GM23338 (cell line): Measurements from ENCODE around the gene DNAJC6. TPM values are rescaled to one million over a fixed set of nuclear protein-coding genes. Genes with fewer than 3 reads are reported as not detected.

ENCODE experiments used
- ATAC-seq: fragments of 200-7000 bp; cut with Tn5 transposase; 3 replicates; pipeline ENCODE4 v1.9.1; 2020
- DNase-seq: peaks from one replicate; pipeline ENCODE4 v3.0.0-alpha.2; 2015; ENCODE audit warnings: low spot score
- H2AFZ ChIP-seq: fragments of 200-600 bp; sonication (generic); 2 replicates; pipeline ENCODE4 v1.8.0; 2016; ENCODE audit warnings: antibody characterized with exemption, mild to moderate bottlenecking, moderate library complexity
- H3F3A ChIP-seq: fragments of 200-600 bp; sonication (generic); replicated peaks from 2 replicates; pipeline ENCODE4 v1.8.0; 2017; ENCODE audit warnings: antibody characterized with exemption, mixed run types, low read depth
- H3K27ac ChIP-seq: fragments of 200-600 bp; sonication (generic); 2 replicates; pipeline ENCODE4 v1.6.1; 2016; ENCODE audit warnings: low read depth
- H3K27me3 ChIP-seq: fragments of 200-600 bp; sonication (generic); 2 replicates; pipeline ENCODE4 v1.8.0; 2016; ENCODE audit warnings: mild to moderate bottlenecking, mixed run types, moderate library complexity; ENCODE audit not compliant: insufficient read depth
- H3K36me3 ChIP-seq: fragments of 200-600 bp; sonication (generic); 2 replicates; pipeline ENCODE4 v1.8.0; 2016; ENCODE audit warnings: mild to moderate bottlenecking; ENCODE audit not compliant: insufficient read depth
- H3K4me1 ChIP-seq: fragments of 200-600 bp; sonication (generic); 2 replicates; pipeline ENCODE4 v1.8.0; 2016; ENCODE audit warnings: mild to moderate bottlenecking, moderate library complexity; ENCODE audit not compliant: insufficient read depth
- H3K4me2 ChIP-seq: fragments of 200-600 bp; sonication (generic); 2 replicates; pipeline ENCODE4 v1.7.1; 2017; ENCODE audit warnings: mixed run types
- H3K4me3 ChIP-seq: fragments of 200-600 bp; sonication (generic); 2 replicates; pipeline ENCODE4 v1.6.1; 2016; ENCODE audit warnings: mixed run types
- H3K79me2 ChIP-seq: fragments of 200-600 bp; sonication (generic); replicated peaks from 2 replicates; pipeline ENCODE4 v1.8.0; 2017; ENCODE audit warnings: mild to moderate bottlenecking; ENCODE audit not compliant: insufficient read depth
- H3K9me2 ChIP-seq: fragments of 200-600 bp; sonication (generic); 2 replicates; pipeline ENCODE4 v1.8.0; 2017; ENCODE audit not compliant: insufficient read depth
- H4K20me1 ChIP-seq: fragments of 200-600 bp; sonication (generic); replicated peaks from 2 replicates; pipeline ENCODE4 v1.8.0; 2017; ENCODE audit warnings: mild to moderate bottlenecking; ENCODE audit not compliant: insufficient read depth
- H3K27ac Mint-ChIP-seq: 2 replicates; pipeline ENCODE4 v1.8.0; 2020; ENCODE audit warnings: inconsistent platforms, mild to moderate bottlenecking, moderate library complexity, mixed read lengths
- H3K27me3 Mint-ChIP-seq: 3 replicates; pipeline ENCODE4 v1.8.0; 2022; ENCODE audit warnings: low read depth, mild to moderate bottlenecking, moderate library complexity, mixed read lengths, inconsistent platforms; ENCODE audit not compliant: insufficient read depth, poor library complexity
- H3K36me3 Mint-ChIP-seq: 3 replicates; pipeline ENCODE4 v1.8.0; 2021; ENCODE audit warnings: low read depth, mild to moderate bottlenecking, inconsistent platforms, moderate library complexity, mixed read lengths
- H3K4me1 Mint-ChIP-seq: 3 replicates; pipeline ENCODE4 v1.8.0; 2020; ENCODE audit warnings: mild to moderate bottlenecking, inconsistent platforms, mixed read lengths
- H3K4me3 Mint-ChIP-seq: 3 replicates; pipeline ENCODE4 v1.8.0; 2021; ENCODE audit warnings: moderate library complexity, mild to moderate bottlenecking, inconsistent platforms, mixed read lengths
- H3K9me3 Mint-ChIP-seq: 3 replicates; pipeline ENCODE4 v1.8.0; 2020; ENCODE audit warnings: moderate library complexity, mild to moderate bottlenecking, inconsistent platforms, mixed read lengths
- CREB1 ChIP-seq: fragments of 250-450 bp; sonication (Bioruptor Pico); IDR thresholded peaks from 2 replicates; pipeline ENCODE4 v1.5.0; 2020; ENCODE audit warnings: low read depth, mild to moderate bottlenecking, moderate library complexity
- CTCF ChIP-seq, 2 experiments: fragments of 200-600 bp in 1 of 2; sonication (generic) in 1 of 2; conservative IDR thresholded peaks; 2 replicates each; pipeline versions ENCODE4 v1.5.1 to v1.6.1; 2016 to 2017; ENCODE audit warnings: antibody characterized with exemption in 2 of 2, low read depth in 2 of 2, mild to moderate bottlenecking in 2 of 2, moderate library complexity in 1 of 2
- EZH2 ChIP-seq: fragments of 200-600 bp; sonication (generic); IDR thresholded peaks from one replicate; pipeline ENCODE4 v1.8.0; 2017; ENCODE audit warnings: antibody characterized with exemption, mild to moderate bottlenecking, low read depth; ENCODE audit not compliant: unreplicated experiment
- EZH2phosphoT487 ChIP-seq: fragments of 200-600 bp; sonication (generic); IDR thresholded peaks from one replicate; pipeline ENCODE4 v1.8.1; 2018; ENCODE audit warnings: antibody characterized with exemption; ENCODE audit not compliant: unreplicated experiment
- JUNB ChIP-seq: IDR thresholded peaks from one replicate; pipeline ENCODE4 v1.6.1; 2016; ENCODE audit warnings: antibody characterized with exemption; ENCODE audit not compliant: unreplicated experiment
- NANOG ChIP-seq: IDR thresholded peaks from 2 replicates; pipeline ENCODE4 v1.6.1; 2016; ENCODE audit warnings: antibody characterized with exemption, borderline replicate concordance
- POLR2AphosphoS5 ChIP-seq: IDR thresholded peaks from 2 replicates; pipeline ENCODE4 v1.6.1; 2016; ENCODE audit warnings: antibody characterized with exemption, low read depth
- STAT1 ChIP-seq: IDR thresholded peaks from one replicate; pipeline ENCODE4 v1.6.1; 2016; ENCODE audit warnings: antibody characterized with exemption; ENCODE audit not compliant: unreplicated experiment
- ZNF114 ChIP-seq: fragments of 250-450 bp; sonication (Bioruptor Pico); IDR thresholded peaks from 2 replicates; pipeline ENCODE4 v1.5.0; 2020; ENCODE audit warnings: mild to moderate bottlenecking, moderate library complexity
- ZNF331 ChIP-seq: fragments of 250-450 bp; sonication (Bioruptor Pico); IDR thresholded peaks from 2 replicates; pipeline ENCODE4 v1.5.0; 2020; ENCODE audit warnings: low read depth, mild to moderate bottlenecking, moderate library complexity
- polyA plus RNA-seq: library from polyadenylated mRNA; unstranded; fragments of >200 nt; fragmentation: Nextera tagmentation; extraction: Ambion mirVana; gene quantifications from 2 replicates; pipeline ENCODE4 v1.2.1, GENCODE V29; 2016
- total RNA-seq: library from RNA; depleted of rRNA; stranded (reverse); fragments of >200 nt; shearing (Covaris generic); gene quantifications from 2 replicates; pipeline ENCODE4 v1.2.3, GENCODE V29; 2014
- TF ChIP-seq, protein P1 (sequence below): fragments of 250-450 bp; sonication (Bioruptor Pico); IDR thresholded peaks from 2 replicates; pipeline ENCODE4 v1.5.0; 2020; ENCODE audit warnings: mild to moderate bottlenecking, moderate library complexity
- TF ChIP-seq, protein P2 (sequence below): IDR thresholded peaks from 2 replicates; pipeline ENCODE4 v1.6.1; 2016; ENCODE audit warnings: antibody characterized with exemption
- TF ChIP-seq, protein P3 (sequence below): IDR thresholded peaks from one replicate; pipeline ENCODE4 v1.6.1; 2018; ENCODE audit warnings: antibody characterized with exemption; ENCODE audit not compliant: unreplicated experiment

Gene DNAJC6
- total and polyA plus RNA-seq, 2 experiments from 2014 or later = 2.4 to 7.4 TPM

- H3K36me3 ChIP-seq = no peaks in the 10 kb centered on the region
- no peaks in the 10 kb centered on the region for H3K9me3 Mint-ChIP-seq
- H2AFZ ChIP-seq = no peak overlapping the region
- no peak for TF ChIP-seq STAT1
- no peak for TF ChIP-seq CTCF (conservative IDR thresholded peaks at IDR 0.05; ENCODE audit: low read depth in 2 of 2)
- TF ChIP-seq JUNB = no peak
- no peak for TF ChIP-seq NANOG
- TF ChIP-seq, protein P1, sequence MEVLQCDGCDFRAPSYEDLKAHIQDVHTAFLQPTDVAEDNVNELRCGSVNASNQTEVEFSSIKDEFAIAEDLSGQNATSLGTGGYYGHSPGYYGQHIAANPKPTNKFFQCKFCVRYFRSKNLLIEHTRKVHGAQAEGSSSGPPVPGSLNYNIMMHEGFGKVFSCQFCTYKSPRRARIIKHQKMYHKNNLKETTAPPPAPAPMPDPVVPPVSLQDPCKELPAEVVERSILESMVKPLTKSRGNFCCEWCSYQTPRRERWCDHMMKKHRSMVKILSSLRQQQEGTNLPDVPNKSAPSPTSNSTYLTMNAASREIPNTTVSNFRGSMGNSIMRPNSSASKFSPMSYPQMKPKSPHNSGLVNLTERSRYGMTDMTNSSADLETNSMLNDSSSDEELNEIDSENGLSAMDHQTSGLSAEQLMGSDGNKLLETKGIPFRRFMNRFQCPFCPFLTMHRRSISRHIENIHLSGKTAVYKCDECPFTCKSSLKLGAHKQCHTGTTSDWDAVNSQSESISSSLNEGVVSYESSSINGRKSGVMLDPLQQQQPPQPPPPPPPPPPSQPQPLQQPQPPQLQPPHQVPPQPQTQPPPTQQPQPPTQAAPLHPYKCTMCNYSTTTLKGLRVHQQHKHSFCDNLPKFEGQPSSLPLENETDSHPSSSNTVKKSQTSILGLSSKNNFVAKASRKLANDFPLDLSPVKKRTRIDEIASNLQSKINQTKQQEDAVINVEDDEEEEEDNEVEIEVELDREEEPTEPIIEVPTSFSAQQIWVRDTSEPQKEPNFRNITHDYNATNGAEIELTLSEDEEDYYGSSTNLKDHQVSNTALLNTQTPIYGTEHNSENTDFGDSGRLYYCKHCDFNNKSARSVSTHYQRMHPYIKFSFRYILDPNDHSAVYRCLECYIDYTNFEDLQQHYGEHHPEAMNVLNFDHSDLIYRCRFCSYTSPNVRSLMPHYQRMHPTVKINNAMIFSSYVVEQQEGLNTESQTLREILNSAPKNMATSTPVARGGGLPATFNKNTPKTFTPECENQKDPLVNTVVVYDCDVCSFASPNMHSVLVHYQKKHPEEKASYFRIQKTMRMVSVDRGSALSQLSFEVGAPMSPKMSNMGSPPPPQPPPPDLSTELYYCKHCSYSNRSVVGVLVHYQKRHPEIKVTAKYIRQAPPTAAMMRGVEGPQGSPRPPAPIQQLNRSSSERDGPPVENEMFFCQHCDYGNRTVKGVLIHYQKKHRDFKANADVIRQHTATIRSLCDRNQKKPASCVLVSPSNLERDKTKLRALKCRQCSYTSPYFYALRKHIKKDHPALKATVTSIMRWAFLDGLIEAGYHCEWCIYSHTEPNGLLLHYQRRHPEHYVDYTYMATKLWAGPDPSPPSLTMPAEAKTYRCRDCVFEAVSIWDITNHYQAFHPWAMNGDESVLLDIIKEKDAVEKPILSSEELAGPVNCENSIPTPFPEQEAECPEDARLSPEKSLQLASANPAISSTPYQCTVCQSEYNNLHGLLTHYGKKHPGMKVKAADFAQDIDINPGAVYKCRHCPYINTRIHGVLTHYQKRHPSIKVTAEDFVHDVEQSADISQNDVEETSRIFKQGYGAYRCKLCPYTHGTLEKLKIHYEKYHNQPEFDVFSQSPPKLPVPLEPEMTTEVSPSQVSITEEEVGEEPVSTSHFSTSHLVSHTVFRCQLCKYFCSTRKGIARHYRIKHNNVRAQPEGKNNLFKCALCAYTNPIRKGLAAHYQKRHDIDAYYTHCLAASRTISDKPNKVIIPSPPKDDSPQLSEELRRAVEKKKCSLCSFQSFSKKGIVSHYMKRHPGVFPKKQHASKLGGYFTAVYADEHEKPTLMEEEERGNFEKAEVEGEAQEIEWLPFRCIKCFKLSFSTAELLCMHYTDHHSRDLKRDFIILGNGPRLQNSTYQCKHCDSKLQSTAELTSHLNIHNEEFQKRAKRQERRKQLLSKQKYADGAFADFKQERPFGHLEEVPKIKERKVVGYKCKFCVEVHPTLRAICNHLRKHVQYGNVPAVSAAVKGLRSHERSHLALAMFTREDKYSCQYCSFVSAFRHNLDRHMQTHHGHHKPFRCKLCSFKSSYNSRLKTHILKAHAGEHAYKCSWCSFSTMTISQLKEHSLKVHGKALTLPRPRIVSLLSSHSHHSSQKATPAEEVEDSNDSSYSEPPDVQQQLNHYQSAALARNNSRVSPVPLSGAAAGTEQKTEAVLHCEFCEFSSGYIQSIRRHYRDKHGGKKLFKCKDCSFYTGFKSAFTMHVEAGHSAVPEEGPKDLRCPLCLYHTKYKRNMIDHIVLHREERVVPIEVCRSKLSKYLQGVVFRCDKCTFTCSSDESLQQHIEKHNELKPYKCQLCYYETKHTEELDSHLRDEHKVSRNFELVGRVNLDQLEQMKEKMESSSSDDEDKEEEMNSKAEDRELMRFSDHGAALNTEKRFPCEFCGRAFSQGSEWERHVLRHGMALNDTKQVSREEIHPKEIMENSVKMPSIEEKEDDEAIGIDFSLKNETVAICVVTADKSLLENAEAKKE = no peak
- TF ChIP-seq EZH2 = no peak
- TF ChIP-seq EZH2phosphoT487 = no peak
- no peak for TF ChIP-seq CREB1 (CRISPR knock-in tag)
- no peak for TF ChIP-seq ZNF114 (CRISPR knock-in tag)
- TF ChIP-seq, protein P2, sequence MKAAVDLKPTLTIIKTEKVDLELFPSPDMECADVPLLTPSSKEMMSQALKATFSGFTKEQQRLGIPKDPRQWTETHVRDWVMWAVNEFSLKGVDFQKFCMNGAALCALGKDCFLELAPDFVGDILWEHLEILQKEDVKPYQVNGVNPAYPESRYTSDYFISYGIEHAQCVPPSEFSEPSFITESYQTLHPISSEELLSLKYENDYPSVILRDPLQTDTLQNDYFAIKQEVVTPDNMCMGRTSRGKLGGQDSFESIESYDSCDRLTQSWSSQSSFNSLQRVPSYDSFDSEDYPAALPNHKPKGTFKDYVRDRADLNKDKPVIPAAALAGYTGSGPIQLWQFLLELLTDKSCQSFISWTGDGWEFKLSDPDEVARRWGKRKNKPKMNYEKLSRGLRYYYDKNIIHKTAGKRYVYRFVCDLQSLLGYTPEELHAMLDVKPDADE = no peak
- TF ChIP-seq ZNF331 (CRISPR knock-in tag) = no peak
- no peak for TF ChIP-seq POLR2AphosphoS5
- TF ChIP-seq, protein P3, sequence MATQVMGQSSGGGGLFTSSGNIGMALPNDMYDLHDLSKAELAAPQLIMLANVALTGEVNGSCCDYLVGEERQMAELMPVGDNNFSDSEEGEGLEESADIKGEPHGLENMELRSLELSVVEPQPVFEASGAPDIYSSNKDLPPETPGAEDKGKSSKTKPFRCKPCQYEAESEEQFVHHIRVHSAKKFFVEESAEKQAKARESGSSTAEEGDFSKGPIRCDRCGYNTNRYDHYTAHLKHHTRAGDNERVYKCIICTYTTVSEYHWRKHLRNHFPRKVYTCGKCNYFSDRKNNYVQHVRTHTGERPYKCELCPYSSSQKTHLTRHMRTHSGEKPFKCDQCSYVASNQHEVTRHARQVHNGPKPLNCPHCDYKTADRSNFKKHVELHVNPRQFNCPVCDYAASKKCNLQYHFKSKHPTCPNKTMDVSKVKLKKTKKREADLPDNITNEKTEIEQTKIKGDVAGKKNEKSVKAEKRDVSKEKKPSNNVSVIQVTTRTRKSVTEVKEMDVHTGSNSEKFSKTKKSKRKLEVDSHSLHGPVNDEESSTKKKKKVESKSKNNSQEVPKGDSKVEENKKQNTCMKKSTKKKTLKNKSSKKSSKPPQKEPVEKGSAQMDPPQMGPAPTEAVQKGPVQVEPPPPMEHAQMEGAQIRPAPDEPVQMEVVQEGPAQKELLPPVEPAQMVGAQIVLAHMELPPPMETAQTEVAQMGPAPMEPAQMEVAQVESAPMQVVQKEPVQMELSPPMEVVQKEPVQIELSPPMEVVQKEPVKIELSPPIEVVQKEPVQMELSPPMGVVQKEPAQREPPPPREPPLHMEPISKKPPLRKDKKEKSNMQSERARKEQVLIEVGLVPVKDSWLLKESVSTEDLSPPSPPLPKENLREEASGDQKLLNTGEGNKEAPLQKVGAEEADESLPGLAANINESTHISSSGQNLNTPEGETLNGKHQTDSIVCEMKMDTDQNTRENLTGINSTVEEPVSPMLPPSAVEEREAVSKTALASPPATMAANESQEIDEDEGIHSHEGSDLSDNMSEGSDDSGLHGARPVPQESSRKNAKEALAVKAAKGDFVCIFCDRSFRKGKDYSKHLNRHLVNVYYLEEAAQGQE = no peak
- H3K27me3 ChIP-seq = no peaks in the 10 kb centered on the region
- H3K4me1 Mint-ChIP-seq = no peaks in the 10 kb centered on the region
- no peak overlapping the region for H3K4me3 ChIP-seq
- DNase-seq (no peak), ATAC-seq (no peak)
- H3K4me1 ChIP-seq = no peaks in the 10 kb centered on the region
- H3K4me3 Mint-ChIP-seq = no peak overlapping the region
- peak overlapping the region; percentile 63; the same call in 1 of the 2 replicates for H3K27ac Mint-ChIP-seq
- H3K36me3 Mint-ChIP-seq = no peaks in the 10 kb centered on the region
- H4K20me1 ChIP-seq = no peaks in the 10 kb centered on the region
- H3K27ac ChIP-seq = no peak overlapping the region
- H3K9me2 ChIP-seq = no peaks in the 10 kb centered on the region
- H3K79me2 ChIP-seq = no peaks in the 10 kb centered on the region
- H3K27me3 Mint-ChIP-seq = no peaks in the 10 kb centered on the region
- no peaks in the 10 kb centered on the region for H3F3A ChIP-seq
- H3K4me2 ChIP-seq = no peak overlapping the region
Measured at GRCh38 chr1:65372557-65372956, 63.2 kb downstream of the DNAJC6 start.
